SK-N-SH treated with all-trans-retinoic acid at 6 μM for 48 hours (cell line): Measurements from ENCODE around the gene KRTAP22-1.

Source experiments
- ARNTL ChIP-seq: fragments of 450-650 bp; formaldehyde crosslinking; IDR thresholded peaks from 2 replicates; pipeline ENCODE4 v1.5.0; 2020; ENCODE audit warnings: low read depth, mild to moderate bottlenecking, moderate library complexity, borderline replicate concordance
- CREB5 ChIP-seq: fragments of 250-450 bp; sonication (Bioruptor Pico); IDR thresholded peaks from 2 replicates; pipeline ENCODE4 v1.5.1; 2020; ENCODE audit warnings: low read depth, mild to moderate bottlenecking, moderate library complexity
- CSDC2 ChIP-seq: fragments of 250-450 bp; sonication (Bioruptor Pico); IDR thresholded peaks from 2 replicates; pipeline ENCODE4 v1.5.0; 2020; ENCODE audit warnings: mild to moderate bottlenecking, moderate library complexity
- OSR1 ChIP-seq: fragments of 250-450 bp; sonication (Bioruptor Pico); IDR thresholded peaks from 2 replicates; pipeline ENCODE4 v1.8.0; 2022; ENCODE audit warnings: moderate library complexity, mild to moderate bottlenecking, inconsistent platforms
- PATZ1 ChIP-seq: fragments of 250-450 bp; sonication (Bioruptor Pico); IDR thresholded peaks from 2 replicates; pipeline ENCODE4 v1.8.0; 2020; ENCODE audit warnings: mild to moderate bottlenecking, moderate library complexity, borderline replicate concordance
- POU6F1 ChIP-seq: fragments of 250-450 bp; sonication (Bioruptor Pico); IDR thresholded peaks from 2 replicates; pipeline ENCODE4 v1.8.0; 2021; ENCODE audit warnings: low read depth, mild to moderate bottlenecking, moderate library complexity, borderline replicate concordance
- RARB ChIP-seq: fragments of 250-450 bp; sonication (Bioruptor Pico); IDR thresholded peaks from 2 replicates; pipeline ENCODE4 v1.8.0; 2021; ENCODE audit warnings: mild to moderate bottlenecking, moderate library complexity
- TCF4 ChIP-seq: fragments of 250-450 bp; sonication (Bioruptor Pico); IDR thresholded peaks from 2 replicates; pipeline ENCODE4 v1.8.0; 2021; ENCODE audit warnings: mild to moderate bottlenecking, moderate library complexity, borderline replicate concordance
- TSHZ2 ChIP-seq: fragments of 250-450 bp; sonication (Bioruptor Pico); IDR thresholded peaks from 2 replicates; pipeline ENCODE4 v1.5.0; 2020; ENCODE audit warnings: mild to moderate bottlenecking, moderate library complexity
- ZC3H10 ChIP-seq: fragments of 250-450 bp; sonication (Bioruptor Pico); IDR thresholded peaks from 2 replicates; pipeline ENCODE4 v1.5.1; 2021; ENCODE audit warnings: mild to moderate bottlenecking, moderate library complexity
- ZFP3 ChIP-seq: fragments of 250-450 bp; sonication (Bioruptor Pico); IDR thresholded peaks from 2 replicates; pipeline ENCODE4 v1.5.0; 2020; ENCODE audit warnings: mild to moderate bottlenecking, moderate library complexity
- ZNF565 ChIP-seq: fragments of 450-650 bp; formaldehyde crosslinking; conservative IDR thresholded peaks from 2 replicates; pipeline ENCODE4 v1.5.0; 2020; ENCODE audit warnings: low read depth, mild to moderate bottlenecking, moderate library complexity
- ZNF8 ChIP-seq: fragments of 450-650 bp; formaldehyde crosslinking; IDR thresholded peaks from 2 replicates; pipeline ENCODE4 v1.5.0; 2020; ENCODE audit warnings: mild to moderate bottlenecking, moderate library complexity

GRCh38 chr21:30615199-30615598 lies 14.3 kb downstream of the KRTAP22-1 start:
- TF ChIP-seq ZNF565 (CRISPR knock-in tag) (no peak), ZC3H10 (CRISPR knock-in tag) (no peak), ZFP3 (CRISPR knock-in tag) (no peak), ARNTL (CRISPR knock-in tag) (no peak), OSR1 (CRISPR knock-in tag) (no peak), POU6F1 (CRISPR knock-in tag) (no peak), CREB5 (CRISPR knock-in tag) (no peak), ZNF8 (no peak), PATZ1 (CRISPR knock-in tag) (no peak), RARB (no peak), TCF4 (CRISPR knock-in tag) (no peak), CSDC2 (CRISPR knock-in tag) (no peak), TSHZ2 (CRISPR knock-in tag) (no peak)
